Measurements from ENCODE around the gene TBL1XR1.
A peak's percentile ranks its signal among the peaks of the same experiment; 100 is the strongest.
"Not testable (repeated sequence)": the region's sequence is repeated elsewhere in the genome, so short reads cannot be mapped to it uniquely, and the experiment has no call there.

The TBL1XR1 gene

DNA sequence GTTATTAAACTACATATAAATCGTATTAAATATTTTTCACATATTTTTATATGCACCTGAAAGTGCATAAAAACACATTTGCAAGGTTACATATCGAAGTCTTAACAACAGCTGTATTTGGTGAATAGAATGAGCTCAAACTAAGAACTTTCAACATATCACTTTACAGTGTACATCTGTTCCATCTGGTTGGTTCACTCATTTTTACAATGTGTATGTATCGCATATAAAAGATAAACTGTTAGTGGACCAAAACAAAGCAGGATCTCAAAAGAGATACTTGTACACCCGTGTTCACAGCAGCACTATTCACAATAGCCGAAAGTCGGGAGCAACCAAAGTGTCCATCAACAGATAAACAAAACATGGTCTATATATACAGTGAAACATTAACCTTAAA is 55.8 kb downstream of the TBL1XR1 start:
- no peak for DNase-seq (ENCODE audit: low spot score)

DNA sequence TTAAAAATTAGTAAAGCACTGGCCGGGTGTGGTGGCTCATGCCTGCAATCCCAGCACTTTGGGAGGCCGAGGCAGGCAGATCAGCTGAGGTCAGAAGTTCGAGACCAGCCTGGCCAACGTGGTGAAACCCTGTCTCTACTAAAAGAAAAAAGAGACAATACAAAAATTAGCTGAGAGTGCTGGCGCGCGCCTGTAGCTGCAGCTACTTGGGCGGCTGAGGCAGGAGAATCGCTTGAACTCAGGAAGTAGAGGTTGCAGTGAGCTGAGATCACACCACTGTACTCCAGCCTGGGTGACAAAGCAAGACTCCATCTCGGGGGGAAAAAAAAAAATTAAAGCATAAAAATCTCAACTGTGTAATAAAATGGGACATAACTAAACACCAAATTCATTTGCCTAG is 58.1 kb downstream of the TBL1XR1 start:
- DNase-seq (ENCODE audit: low spot score): not testable (repeated sequence)

DNA sequence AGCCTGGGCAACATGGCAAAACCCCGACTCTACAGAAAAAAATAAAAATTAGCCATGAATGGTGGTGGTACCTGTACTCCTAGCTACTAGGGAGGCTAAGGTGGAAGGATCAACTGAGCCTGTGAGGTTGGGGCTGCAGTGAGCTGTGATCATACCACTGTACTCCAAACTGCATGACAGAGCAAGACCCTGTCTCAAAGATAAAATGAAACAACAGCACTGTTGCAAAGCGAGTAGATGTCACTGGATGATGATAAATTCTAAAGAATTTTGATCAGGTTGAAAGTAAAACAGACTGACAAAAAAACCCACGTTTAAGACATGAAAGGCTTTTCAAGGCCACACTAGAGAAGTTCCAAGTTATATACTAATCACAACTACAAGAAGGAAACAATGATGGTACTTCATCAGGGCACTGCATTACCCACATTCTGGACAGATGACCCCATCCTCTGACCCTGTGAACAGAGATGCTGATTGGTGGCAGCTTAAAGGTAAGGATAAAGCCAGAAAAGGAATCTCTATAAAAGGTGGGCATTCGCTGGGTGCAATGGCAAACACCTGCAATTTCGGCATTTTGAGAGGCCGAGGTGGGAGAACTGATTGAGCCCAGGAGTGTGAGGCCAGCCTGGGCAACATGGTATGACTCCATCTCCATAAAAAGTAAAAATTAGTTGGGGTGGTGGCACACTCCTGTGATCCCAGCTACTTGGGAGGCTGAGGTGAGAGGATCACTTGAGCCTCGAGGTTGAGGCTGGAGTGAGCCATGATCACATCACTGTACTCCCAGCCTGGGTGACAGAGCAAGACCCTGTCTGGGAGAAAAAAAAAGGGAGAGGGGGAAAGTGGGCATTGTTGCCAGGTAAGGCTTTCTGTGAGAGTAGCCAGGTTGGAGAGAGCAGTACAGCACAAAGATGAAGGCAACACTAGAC is 59.2 kb downstream of the TBL1XR1 start:
- no peak for DNase-seq (ENCODE audit: low spot score)

DNA sequence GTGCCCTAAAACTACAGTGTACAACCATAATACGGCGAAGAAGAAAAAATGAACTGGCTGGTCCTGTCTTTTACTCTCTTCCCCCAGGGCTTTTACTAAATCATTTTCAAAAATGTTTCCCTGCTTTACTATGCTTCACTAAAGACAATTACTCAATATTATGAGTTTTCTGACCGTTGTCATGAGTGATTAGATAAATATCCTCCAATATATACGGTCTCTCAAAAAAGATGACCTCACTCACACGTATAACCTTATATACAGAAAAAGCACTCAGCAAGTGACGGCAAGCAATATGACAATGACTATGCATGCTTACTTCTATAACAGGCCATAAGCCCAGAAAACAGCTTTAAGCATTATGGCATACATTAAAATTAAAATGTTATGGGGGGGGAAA is 60.5 kb downstream of the TBL1XR1 start:
- no peak for DNase-seq (ENCODE audit: low spot score)

DNA sequence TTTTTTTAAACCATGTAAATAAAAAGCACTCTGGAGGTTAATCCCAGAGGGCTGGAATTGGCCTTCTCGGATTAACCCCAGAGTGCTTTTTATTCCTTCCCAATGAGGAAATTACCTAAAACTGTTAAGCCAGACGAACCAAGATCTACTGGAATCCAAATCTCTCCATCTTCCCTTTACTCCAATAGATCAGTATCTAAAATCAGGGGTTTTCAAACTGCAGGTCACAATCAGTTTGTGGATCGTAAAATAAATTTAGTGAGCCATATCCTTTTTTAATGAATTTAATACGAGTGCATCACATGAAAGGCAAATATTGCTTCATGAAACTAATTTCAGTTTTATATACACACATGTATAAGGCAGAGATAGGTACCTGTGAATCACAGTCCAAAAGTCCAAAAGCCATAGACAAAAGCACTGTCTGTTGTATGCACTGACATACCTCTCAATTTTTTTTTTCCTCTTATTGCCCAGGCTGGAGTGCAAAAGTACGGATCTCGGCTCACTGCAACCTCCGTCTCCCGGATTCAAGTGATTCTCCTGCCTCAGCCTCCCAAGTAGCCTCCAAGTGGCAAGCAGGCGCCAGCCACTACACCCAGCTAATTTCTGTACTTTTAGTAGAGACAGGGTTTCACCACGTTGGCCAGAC is 61.3 kb downstream of the TBL1XR1 start:
- DNase-seq (ENCODE audit: low spot score): no peak

DNA sequence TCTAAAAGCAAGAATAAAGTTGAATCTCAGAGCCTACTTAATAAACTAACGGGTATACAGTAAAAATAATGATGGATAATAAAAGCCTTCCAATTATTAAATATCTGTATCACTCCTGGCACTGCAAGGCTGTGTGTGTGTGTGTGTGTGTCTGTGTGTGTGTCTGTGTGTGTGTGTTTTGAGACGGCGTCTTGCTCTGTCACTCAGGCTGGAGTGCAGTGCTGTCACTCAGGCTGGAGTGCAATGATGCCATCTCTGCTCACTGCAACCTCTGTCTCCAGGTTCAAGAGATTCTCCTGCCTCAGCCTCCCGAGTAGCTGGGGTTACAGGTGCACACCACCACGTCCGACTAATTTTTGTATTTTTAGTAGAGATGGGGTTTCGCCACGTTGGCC is 62.5 kb downstream of the TBL1XR1 start:
- no peak for DNase-seq (ENCODE audit: low spot score)

DNA sequence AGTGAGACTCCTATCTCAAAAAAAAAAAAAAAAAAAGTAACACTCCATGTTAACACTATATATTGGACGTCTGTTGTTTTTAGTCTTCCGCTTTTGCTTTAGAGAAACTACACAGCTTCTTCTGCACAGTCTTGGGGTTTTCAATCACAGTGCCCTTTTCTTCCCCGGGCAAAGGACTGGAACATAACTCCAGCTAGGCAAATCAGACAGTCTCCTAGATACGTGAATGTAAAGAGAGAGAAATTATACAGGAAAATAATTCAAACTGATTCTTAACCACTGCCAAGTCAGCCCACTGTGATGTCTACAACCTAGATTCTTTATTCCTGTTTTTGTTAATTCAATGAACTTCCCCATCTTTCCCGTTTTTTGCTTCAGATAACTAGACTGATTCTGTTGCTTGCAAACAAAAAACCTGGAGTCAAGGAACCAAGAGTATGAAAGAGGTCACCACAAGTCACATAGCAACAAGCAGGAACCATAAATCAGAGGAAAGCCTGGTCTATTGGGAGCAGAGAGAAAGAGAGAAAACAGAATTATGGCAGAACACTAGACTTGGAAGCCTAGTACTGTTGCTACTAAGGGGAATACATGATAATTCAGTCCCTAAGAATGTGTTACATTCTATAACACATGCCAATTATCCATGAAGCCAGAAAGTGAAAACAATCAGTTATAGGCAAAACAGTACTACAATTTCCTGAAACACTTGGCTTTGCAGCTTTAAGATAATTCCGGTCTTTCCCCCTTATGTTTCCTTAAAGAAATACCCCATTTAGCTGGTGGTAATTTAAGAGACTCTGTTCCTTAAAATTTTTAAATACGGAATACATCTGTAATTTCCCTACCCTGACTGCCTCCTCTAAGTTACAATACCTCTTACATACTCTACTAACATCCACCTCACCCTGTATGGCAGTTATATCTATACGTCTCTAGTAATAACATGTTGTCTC is 63.1 kb downstream of the TBL1XR1 start:
- no peak for DNase-seq (ENCODE audit: low spot score)

DNA sequence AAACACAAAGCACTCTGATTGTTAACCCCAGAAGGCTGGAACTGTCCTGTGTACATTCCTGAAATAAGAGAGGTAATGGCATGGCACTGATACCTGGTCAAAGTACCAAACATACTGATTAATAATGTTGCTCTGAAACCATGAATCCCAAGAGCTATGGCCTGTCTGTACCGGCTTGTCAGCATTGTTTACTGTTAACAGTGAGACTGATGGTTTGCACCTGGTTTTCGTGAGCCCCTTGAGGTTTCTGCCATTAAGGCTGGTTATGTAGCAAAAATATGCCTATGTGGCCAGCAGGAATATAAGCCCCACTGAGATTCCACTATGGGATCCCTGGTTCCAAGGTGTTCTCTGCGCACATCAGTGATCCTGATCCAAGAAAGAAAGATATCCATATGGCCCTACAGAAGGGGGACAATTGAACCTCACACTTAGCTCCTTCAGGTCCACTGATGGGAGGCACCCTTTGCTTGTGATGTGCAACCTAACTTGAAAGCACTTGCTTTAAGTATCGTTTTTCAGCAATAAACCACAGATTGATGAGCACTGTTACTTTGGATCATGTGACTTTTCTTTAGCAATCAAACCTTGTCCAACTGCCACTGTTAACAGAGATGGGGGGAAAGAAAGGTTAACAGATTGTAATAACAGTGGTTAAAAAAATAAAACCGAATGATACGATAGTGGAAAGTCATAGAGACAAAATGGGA is 65.2 kb downstream of the TBL1XR1 start:
- DNase-seq (ENCODE audit: low spot score): no peak

DNA sequence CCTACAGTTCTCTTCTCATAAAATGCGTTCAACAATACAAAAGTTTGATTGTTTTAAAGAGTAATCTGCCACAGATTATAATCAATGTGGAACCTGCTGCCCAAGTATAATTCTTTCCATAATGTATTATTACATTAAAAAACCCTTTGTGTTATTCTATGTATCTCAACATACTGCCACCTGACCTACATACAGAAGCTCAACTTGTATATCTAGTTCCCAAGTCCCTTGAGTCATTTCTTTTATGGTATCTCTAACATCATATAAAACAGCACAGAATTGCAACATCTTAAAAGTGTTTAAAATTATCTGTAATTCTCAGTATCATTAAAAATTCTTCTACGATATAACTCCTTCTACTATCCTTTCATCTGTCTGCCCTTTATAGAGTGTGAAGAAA is 70.3 kb downstream of the TBL1XR1 start:
- DNase-seq (ENCODE audit: low spot score): no peak

DNA sequence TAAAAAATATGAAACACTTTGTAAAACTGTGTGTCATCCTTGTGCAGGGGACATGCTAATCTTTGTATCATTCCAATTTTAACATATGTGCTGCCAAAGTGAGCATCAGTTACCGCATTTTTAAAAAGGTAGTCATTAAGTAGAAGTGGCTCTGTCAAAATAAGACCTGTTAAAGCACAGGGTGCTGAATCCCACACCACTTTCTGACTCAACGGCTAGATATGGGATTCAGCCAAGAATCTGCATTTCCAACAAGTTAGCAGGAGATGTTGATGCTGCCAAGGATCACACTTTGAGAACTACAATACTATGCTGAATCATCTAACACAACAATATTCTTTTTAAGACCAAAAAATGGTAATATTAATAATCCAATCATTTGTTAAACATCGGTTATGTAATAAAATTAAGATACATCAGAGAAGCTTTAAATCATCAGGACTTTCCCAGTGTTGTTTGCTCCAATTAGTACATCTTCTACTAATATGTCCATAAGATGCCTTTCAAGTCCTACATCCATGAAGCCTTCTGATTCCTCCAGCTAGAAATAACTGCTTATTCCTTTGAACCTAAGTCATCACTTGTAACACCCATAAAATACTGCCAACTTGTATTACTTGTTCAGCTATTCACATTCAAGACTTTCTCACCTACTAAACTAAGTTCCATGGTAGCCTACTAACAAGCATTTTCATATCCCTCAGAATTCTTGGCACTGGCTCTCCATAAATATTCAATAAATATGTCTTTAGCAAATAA is 71.1 kb downstream of the TBL1XR1 start:
- peak; percentile 49 for DNase-seq (ENCODE audit: low spot score)

DNA sequence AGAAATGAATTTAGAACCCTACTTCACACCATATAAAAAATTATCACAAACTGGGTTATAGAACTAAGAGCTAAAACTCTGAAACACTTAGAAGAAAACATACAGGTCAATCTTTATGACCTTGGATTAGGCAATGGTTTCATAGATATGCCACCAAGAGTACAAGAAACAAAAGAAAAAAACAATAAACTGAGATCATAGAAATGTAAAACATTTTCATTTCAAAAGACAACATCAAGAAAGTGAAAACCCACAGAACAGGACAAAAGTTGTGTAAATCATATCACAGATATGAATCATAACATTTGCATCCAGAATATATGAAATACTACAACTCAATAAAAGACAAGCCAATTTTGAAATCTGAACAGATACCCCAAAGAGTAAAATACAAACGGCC is 72.4 kb downstream of the TBL1XR1 start:
- DNase-seq (ENCODE audit: low spot score): no peak

DNA sequence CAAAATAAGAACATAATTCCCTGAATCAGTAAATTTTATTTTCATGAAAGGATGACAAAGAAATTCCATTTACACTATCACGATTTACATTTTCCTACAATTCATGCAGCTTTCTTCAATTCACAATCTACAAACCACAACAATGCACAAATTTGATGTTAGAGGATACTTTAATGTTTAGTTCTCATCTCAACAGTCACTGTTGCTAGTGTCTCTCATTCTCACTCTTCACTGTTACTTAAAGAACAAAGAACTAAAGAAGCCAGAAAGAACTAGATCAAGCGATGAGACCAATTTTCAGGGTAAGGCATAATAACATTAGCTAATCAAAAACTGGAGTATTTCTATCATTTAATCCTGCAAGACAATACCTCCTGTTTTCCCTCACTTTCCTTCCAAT is 73.5 kb downstream of the TBL1XR1 start:
- no peak for DNase-seq (ENCODE audit: low spot score)

DNA sequence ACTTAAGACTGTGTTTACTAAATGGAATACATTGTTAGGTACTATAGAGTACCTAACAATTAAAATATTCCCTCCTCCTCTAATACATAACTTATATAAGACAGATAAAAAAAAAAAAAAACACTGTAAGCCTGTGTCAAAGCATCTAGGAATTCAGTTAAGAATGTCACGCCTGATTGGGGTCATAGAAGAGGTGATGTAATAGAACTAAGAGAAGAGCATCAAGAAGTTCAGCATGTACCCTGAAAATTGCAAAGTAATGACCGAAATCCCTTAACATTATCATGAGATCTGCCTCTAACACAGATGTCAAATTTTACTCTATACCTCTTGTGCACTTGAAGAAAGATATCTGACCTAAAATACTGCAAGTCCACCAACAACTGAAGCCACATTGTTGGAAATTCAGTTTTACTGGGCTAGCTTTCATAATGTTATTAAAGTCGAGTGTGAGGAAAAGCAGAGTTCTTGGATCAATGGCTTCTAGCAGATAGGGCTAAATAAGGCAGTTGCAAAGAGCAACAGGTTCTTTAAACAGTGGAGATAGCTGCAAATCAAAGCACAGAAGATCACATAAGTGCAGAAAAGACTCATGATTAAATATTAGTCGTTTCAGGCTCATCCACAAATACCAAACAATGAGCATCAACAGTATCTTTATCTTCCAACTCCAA is 75.0 kb downstream of the TBL1XR1 start:
- no peak for DNase-seq (ENCODE audit: low spot score)

DNA sequence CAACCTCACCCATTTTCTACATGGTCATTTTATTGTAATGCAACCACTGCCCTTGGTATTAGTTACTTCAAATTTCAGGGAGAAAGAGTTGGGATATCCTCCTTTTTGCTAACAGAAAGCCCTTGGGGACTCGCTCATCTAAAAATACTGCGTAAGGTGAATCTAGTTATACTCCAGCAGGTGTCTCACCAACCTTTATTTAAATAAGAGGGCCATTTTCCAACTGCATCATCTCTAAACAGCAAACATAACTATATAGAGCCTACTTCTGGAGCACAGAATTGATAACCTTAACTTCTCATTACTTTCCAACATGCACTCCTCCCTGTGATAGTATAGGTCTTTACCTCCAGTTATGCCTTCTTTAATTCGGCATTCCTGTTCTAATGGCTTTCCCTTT is 77.5 kb downstream of the TBL1XR1 start:
- no peak for DNase-seq (ENCODE audit: low spot score)

DNA sequence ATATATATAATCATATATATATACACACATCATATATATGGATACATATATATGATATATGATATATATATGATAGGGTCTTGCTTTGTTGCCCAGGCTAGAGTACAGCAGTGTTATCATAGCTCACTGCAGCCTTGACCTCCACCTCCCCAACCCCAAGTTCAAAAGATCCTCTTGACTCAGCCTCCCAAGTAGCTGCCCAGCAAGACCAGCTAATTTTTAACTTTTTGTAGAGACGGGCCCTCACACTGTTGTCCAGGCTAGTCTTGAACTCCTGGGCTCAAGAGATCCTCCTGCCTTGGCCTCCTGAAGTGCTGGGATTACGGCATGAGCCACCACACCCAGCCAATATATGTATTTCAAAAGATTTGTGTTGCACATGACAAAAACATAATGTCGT is 83.0 kb downstream of the TBL1XR1 start:
- no peak for DNase-seq (ENCODE audit: low spot score)

DNA sequence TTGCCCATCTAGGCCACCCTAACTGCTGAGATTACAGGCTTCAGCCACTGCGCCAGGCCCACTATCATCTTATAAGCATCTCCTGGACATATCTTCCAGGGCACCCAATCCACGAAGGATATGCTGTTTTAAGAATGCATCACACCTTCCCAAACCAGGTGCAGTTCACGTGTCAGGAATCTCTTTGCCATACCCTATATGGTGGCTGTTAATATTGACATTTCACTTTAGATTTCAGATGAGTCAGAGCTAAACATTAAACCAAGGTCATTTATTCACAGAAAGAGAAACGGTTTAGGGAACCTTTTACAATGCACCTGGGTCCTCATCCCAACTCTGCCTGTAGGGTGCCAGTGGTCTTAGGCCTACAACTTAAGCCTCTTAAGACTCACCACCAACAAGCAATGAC is 85.7 kb downstream of the TBL1XR1 start:
- no peak for DNase-seq (ENCODE audit: low spot score)

DNA sequence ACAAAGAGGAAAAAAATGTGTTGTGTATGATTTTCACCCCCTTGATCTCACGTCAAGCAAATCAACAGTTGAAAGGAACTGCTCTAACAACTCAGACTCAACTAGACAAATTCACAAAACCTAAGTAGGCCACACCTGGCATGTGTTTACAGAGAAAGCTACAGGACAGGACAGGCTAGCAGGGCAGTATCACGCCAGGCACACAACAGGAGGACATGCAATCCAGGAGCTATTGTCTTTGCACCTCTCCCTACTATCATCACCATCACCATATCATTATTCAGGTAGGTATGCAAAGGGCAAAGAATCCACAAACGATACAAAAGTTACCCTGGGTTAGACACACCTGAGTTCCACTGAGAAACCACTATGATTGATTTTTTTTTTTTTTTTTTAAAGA is 86.4 kb downstream of the TBL1XR1 start:
- no peak for DNase-seq (ENCODE audit: low spot score)

DNA sequence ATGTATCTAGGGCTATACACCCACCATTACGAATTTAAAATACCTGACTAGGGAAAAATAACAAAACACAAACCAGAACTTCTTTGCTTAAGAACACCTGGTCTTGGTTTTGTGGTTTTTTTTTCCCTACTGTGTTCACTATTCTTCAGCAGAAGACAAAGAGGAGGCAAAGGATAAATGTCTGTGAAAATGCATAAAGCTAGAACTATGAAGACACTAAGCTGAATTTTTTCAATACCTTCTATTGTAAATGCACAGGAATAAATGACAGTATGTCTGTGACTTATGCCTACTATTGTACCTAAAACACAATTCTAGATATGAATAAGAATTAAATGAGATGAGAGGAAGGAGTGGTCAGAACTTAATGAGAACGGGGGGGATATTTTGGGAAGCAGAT is 86.9 kb downstream of the TBL1XR1 start:
- no peak for DNase-seq (ENCODE audit: low spot score)

DNA sequence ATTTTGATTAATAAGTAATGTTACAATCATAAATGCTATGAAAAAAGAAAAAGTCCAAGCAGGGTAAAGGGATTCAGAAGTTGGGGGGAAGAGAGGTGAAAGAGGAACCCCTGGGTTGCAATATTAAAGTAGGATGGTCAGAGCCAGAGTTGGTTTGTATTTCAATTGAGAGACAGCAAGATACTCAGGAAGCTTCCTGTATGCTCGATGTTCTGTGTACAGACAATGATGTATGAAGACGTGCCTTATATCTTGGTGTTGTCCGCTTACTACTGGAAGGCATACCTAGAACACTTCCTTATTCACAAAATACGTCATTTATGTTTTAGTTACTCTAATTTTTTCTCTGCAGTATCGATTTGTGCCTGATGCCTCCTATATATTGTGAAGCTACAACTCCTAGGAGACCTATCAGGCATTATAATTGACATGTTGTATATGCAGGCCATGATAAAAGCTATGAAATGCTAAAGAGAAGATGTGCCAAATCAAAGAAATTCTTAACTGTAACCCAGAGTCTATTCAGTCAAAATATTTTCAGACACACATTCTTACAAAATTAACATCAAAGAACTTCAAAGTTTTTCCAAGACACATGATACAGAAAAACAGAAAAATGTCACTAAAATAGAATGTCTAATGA is 87.5 kb downstream of the TBL1XR1 start:
- DNase-seq (ENCODE audit: low spot score): no peak

DNA sequence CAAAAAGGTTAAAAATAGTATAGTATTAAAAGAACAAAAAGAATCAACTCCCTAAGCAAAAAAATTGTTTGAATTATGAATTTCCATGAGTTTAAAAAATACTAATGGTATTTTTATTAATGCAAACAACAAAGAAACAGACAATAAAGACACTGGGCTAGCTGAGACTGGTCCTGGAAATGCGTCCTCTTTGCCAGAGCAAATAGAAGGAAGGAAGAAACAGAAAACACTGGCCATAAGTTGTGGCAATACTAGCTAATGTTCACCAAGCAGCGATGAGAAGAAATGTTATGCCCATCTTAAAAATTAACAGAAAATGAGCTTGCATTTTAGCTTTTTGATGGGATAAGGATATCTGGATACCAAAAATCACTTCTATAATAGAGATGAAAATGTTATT is 88.6 kb downstream of the TBL1XR1 start:
- no peak for DNase-seq (ENCODE audit: low spot score)
